Thymus (tissue), 11 donors: ENCODE measurements around the gene RSPO4. TPM values are rescaled to one million over a fixed set of nuclear protein-coding genes. Genes with fewer than 3 reads are reported as not detected.

Source experiments
- DNase-seq, 9 donors: peaks; one replicate each; pipeline ENCODE4 v3.0.0-alpha.2; 2013; ENCODE audit warnings: low spot score in 9 of 9, low read depth in 6 of 9, missing footprints in 1 of 9
- H3K27ac ChIP-seq, 2 donors: one replicate each; pipeline ENCODE4 v1.5.1; 2013; ENCODE audit warnings: control low read depth in 1 of 2, low read depth in 1 of 2, low read length in 1 of 2, mild to moderate bottlenecking in 1 of 2, moderate library complexity in 1 of 2
- H3K27me3 ChIP-seq, 2 donors: one replicate each; pipeline ENCODE4 v1.5.1; 2013; ENCODE audit warnings: low read length in 1 of 2; ENCODE audit not compliant: control insufficient read depth in 2 of 2, insufficient read depth in 1 of 2
- H3K36me3 ChIP-seq, 2 donors: one replicate each; pipeline ENCODE4 v1.5.1; 2013; ENCODE audit warnings: low read length in 1 of 2, mild to moderate bottlenecking in 1 of 2, moderate library complexity in 1 of 2; ENCODE audit not compliant: control insufficient read depth in 2 of 2, insufficient read depth in 2 of 2
- H3K4me1 ChIP-seq, 2 donors: one replicate each; pipeline ENCODE4 v1.5.1; 2013; ENCODE audit warnings: low read length in 2 of 2; ENCODE audit not compliant: control insufficient read depth in 2 of 2, insufficient read depth in 2 of 2
- H3K4me3 ChIP-seq, 2 donors: one replicate each; pipeline ENCODE4 v1.5.1; 2013; ENCODE audit warnings: low read length in 2 of 2, control low read depth in 1 of 2, mild to moderate bottlenecking in 1 of 2
- H3K9me3 ChIP-seq, 2 donors: one replicate each; pipeline ENCODE4 v1.5.1; 2013; ENCODE audit warnings: low read length in 1 of 2, mild to moderate bottlenecking in 1 of 2; ENCODE audit not compliant: control insufficient read depth in 2 of 2, insufficient read depth in 1 of 2
- WGBS: extraction: QIAGEN DNeasy Blood & Tissue Kit; methylation state at CpG from one replicate; pipeline ENCODE4 v1.1.7; 2013; 5-methylcytosine and 5-hydroxymethylcytosine counted together
- polyA plus RNA-seq: library from polyadenylated mRNA; stranded (reverse); fragments of 200-250 nt; gene quantifications from one replicate; pipeline ENCODE4 v1.2.3, GENCODE V29; 2013
- total RNA-seq: library from RNA; stranded (reverse); fragments of 120-200 nt; gene quantifications from one replicate; pipeline ENCODE4 v1.2.4, GENCODE V29; 2013
- donor health status: healthy.

The RSPO4 gene
- total and polyA plus RNA-seq, 2 donors = 0.09 TPM; not detected in 1

DNA sequence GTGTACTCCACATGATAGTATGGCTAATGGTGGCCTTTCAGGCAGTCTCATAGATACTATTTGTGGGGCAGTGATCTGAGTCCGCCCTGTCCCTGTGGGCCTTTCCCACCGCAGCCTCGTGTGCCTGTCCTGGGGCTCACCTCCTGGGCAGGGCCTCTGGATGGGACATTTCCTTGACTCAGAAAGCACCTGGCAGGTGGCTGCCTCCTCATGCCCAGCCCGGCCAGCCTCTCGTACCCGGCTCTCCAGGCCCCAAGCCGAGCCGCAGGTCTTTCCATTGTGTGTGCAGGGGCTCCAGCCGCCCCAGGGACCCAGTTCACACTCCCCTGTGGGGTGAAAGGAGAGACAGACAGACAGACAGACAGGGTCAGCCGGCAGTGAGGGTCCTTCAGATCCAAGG is 38.3 kb downstream of the RSPO4 start:
- Histone ChIP-seq H3K27me3 (no peaks in the 10 kb centered on the region), H3K9me3 (no peaks in the 10 kb centered on the region), H3K36me3 (no peaks in the 10 kb centered on the region), H3K4me1 (no peaks in the 10 kb centered on the region), H3K4me3 (no peak overlapping the region), H3K27ac (no peak overlapping the region)
- DNase-seq = no peak
- WGBS = 93% methylated on average over 10 of the region's 10 CpGs

DNA sequence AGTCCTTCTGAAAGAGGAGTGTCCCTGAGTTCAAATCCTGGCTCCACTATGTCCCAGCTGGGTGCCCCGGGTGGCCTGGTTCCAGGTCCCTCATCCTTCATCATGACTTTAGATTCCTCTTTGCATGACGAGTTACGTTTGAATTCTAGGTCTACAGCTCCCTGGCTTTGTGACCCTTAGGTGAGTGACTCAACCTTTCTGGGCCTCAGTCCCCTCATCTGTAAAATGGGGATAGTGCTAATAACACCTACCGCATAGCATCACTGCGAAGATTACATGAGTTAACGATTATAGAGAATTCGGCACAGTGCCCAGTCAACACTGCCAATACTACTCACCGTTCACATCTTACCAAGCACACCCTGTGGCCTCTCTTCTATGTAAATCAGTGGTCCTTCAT is 39.4 kb downstream of the RSPO4 start:
- H3K36me3 ChIP-seq = no peaks in the 10 kb centered on the region
- H3K4me1 ChIP-seq = no peaks in the 10 kb centered on the region
- WGBS = 89% methylated on average over 8 of the region's 8 CpGs
- H3K27ac ChIP-seq = no peak overlapping the region
- no peaks in the 10 kb centered on the region for H3K27me3 ChIP-seq
- no peaks in the 10 kb centered on the region for H3K9me3 ChIP-seq
- no peak overlapping the region for H3K4me3 ChIP-seq
- no peak for DNase-seq

DNA sequence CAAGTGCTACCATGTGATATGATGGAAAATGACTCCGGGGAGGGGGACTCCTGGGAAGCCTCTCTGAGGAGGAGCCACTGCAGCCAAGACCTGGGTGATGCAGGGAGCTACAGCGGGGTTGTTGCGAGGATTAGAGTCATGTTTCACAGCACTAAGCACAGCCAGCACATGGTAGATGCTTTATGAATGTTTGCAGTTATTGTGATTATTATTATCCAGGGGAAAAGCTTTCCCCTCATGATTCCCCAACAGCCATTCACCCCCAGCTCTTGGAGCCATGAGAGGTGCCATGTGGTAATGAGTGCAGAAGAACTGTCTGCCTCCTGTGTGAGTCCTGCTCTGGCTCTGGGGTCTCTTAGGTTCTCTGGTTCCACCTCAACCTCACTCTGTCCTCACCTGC is 39.9 kb downstream of the RSPO4 start:
- 91% methylated on average over 3 of the region's 3 CpGs for WGBS
- no peaks in the 10 kb centered on the region for H3K9me3 ChIP-seq
- H3K27ac ChIP-seq = no peak overlapping the region
- no peaks in the 10 kb centered on the region for H3K36me3 ChIP-seq
- no peaks in the 10 kb centered on the region for H3K27me3 ChIP-seq
- H3K4me3 ChIP-seq = no peak overlapping the region
- no peaks in the 10 kb centered on the region for H3K4me1 ChIP-seq
- no peak for DNase-seq

DNA sequence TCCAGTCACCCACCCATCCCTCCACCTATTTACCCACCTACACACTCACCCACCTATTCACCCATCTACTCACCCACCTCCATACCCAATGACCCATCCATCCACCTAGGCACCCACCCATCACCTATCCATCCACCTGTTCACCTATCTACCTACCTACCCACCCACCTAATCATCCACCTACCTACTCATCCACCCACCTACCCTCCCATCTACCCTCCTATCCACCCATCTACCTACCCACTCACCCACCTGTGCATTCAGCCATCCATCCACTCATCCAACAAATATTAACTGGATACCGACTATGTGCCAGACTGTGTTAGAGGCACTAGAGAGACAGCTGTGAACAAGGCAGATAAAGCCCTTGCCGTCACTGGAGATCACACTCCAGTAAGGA is 40.3 kb downstream of the RSPO4 start:
- WGBS = 92% methylated on average over 2 of the region's 2 CpGs
- Histone ChIP-seq H3K4me1 (no peaks in the 10 kb centered on the region), H3K27ac (no peak overlapping the region), H3K27me3 (no peaks in the 10 kb centered on the region), H3K9me3 (no peaks in the 10 kb centered on the region), H3K4me3 (no peak overlapping the region), H3K36me3 (no peaks in the 10 kb centered on the region)
- no peak for DNase-seq

DNA sequence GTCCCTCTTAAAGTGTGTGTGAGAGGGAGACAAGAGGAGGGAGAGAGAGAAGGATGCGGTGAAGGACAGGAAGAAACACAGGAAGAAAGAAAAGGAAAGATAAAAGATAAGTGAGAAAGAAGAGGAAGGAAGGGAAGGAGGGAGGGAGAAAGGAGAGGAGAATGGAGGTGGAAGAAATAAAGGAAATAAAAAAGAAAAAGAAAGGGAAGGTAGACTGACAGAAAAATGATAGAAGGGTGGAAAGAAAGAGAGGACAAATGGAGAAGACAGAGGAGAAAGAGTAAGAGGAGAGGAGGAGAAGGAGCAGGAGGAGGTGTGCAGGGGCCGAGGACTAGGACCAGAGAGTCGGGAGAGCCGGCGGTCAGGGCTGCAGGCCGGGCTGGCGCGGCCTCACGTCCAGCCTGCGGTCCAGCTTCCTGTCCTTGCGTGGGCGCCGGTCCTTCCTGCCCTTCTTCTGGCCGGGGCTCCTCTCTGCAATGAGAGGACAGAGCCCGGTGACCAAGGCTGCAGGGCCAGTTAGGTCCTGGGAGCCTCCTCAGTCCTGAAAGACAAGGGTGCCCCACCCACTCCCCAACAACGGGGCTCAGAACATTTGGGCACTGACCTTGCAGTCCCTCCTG is 42.0 kb downstream of the RSPO4 start:
- H3K27me3 ChIP-seq = peaks cover 0 to 7% of the 10 kb centered on the region in 2 donors
- no peak for DNase-seq
- no peak overlapping the region for H3K4me3 ChIP-seq
- WGBS = 90% methylated on average over 16 of the region's 16 CpGs
- H3K36me3 ChIP-seq = no peaks in the 10 kb centered on the region
- H3K27ac ChIP-seq = no peak overlapping the region
- H3K4me1 ChIP-seq = no peaks in the 10 kb centered on the region
- no peaks in the 10 kb centered on the region for H3K9me3 ChIP-seq

DNA sequence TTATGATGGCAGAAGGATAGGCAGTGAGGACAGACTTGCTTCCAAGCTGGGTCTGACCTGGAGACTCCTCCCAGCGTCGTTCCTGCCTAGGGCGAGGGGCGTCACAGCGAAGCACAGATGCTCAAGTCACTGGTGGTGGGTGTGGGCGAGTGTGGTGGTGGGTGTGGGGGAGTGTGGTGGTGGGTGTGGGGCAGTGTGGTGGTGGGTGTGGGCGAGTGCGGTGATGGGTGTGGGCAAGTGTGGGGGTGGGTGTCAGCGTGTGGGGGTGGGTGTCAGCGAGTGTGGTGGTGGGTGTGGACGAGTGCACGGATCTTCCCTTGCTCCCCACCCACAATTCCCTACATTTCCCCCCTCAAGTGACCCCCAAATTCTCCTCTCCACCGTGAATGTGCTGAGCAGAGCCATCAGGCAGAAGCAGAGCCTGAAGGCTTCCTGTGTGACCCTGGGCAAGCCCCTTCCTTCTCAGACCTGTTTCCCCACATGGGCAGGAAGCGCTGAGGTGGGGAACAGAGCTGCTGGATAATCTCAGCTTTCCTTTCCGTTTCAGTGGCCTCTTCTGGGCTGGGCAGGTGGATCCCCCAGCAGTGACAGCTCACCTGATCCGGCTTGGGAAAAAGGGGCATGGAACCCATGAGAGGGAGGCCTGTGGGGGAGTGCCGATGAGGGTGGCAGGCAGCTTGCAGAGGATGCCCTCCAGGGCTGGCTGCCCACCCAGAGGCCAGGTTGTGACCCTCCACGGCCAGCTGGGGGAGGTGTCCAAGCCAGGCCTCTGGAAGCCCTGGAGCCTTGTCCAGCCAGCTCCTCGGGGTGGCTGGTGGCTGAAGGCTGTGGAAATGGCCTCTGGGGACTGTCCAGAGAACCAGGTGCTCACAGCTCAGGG is 42.9 kb downstream of the RSPO4 start:
- H3K4me3 ChIP-seq = no peak overlapping the region
- H3K4me1 ChIP-seq = no peaks in the 10 kb centered on the region
- WGBS = 77% methylated on average over 19 of the region's 19 CpGs
- H3K36me3 ChIP-seq = no peaks in the 10 kb centered on the region
- DNase-seq = no peak
- peaks cover 0 to 12% of the 10 kb centered on the region in 2 donors for H3K27me3 ChIP-seq
- no peaks in the 10 kb centered on the region for H3K9me3 ChIP-seq
- H3K27ac ChIP-seq = no peak overlapping the region

DNA sequence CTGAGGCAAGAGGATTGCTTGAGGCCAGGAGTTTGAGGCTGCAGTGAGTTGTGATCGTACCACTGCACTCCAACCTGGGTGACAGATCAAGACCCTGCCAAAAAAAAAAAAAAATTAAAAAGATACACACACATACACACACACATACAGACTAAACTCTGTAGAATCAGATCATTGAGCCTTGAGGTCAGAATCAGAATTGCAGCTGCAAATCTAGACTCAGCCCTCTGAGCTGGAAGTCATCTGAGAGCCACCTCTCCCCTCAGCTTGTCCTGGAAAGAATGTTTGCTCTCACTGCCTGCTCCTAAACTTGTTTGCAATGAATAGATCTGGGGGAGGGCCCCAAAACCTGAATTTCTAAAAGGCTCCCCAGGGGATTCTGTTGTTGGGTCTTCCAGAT is 44.6 kb downstream of the RSPO4 start:
- Histone ChIP-seq H3K27me3 (peaks cover 0 to 12% of the 10 kb centered on the region in 2 donors), H3K9me3 (no peaks in the 10 kb centered on the region), H3K27ac (no peak overlapping the region), H3K36me3 (no peaks in the 10 kb centered on the region), H3K4me1 (no peaks in the 10 kb centered on the region), H3K4me3 (no peak overlapping the region)
- WGBS = 97% methylated on average over 1 of the region's 1 CpG
- no peak for DNase-seq

DNA sequence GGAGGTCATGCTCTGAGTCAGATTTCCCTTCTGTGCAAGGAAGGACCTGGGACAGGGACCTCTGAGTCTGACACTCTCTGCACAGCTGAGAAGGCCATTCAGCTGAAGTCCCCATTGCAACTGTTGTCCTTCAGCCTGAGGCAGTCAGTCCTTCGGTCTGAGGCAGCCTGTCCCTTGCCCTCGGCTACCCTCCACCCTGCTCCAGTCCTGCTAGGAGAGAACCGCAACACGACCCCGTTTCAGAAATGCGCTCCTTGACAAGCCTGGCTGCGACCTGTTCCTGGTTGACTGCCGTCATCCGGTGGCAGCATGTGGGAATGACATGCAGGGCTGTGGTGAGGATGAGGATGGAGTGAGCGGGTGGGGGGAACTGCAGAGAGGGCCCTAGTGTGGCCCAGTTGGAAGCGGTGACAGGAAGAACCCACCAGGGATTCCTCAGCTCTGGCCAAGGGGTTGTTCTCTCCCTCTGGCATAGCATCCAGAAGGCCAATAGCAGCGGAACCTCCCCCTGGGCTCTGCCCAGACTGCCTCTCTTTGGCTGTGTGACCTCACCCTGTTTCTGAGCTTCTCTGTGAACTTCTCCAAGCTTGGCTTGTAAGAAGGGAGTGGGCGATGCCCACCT is 45.7 kb downstream of the RSPO4 start:
- DNase-seq = peak; percentile 32 to 79 (median 52)
- Histone ChIP-seq H3K27ac (no peak overlapping the region), H3K9me3 (no peaks in the 10 kb centered on the region), H3K27me3 (peaks cover 0 to 12% of the 10 kb centered on the region in 2 donors), H3K36me3 (no peaks in the 10 kb centered on the region), H3K4me3 (no peak overlapping the region), H3K4me1 (no peaks in the 10 kb centered on the region)
- WGBS = 17% methylated on average over 13 of the region's 13 CpGs

DNA sequence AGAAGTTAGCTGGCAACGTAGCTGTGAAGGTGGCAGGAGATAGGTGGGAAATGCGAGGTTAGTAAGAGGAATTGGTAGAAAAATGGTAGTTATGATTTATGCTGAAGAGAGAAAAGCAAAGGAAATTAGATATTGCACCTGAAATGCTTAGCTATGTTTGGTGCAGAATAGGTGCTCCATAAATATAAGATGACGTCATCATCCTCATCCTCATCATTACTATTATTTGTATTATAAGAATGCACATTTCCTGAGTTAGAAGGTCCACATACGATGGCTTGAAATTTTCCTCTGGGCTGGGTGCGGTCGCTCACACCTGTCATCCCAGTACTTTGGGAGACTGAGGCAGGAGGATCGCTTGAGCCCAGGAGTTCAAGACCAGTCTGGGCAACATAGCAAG is 46.5 kb downstream of the RSPO4 start:
- peaks cover 0 to 12% of the 10 kb centered on the region in 2 donors for H3K27me3 ChIP-seq
- 91% methylated on average over 7 of the region's 7 CpGs for WGBS

More for the DNA sequence above, 46.5 kb downstream of the RSPO4 start:
- Histone ChIP-seq H3K4me3 (no peak overlapping the region), H3K27ac (no peak overlapping the region), H3K36me3 (no peaks in the 10 kb centered on the region), H3K9me3 (no peaks in the 10 kb centered on the region), H3K4me1 (no peaks in the 10 kb centered on the region)
- no peak for DNase-seq
